Neuronal stem cell (in vitro differentiated cells): Measurements from ENCODE around the gene ATAD1.

Source experiments
- DNase-seq: peaks from one replicate; pipeline ENCODE4 v3.0.0-alpha.2; 2013; ENCODE audit warnings: low spot score
- H2AFZ ChIP-seq: one replicate; pipeline ENCODE4 v1.6.1; 2013; ENCODE audit warnings: mild to moderate bottlenecking, low read length, inconsistent platforms
- H2AK5ac ChIP-seq: 2 replicates; pipeline ENCODE4 v1.6.1; 2013; ENCODE audit warnings: low read depth, mild to moderate bottlenecking, inconsistent platforms, low read length, moderate library complexity, mixed read lengths
- H2BK120ac ChIP-seq: 2 replicates; pipeline ENCODE4 v1.6.1; 2013; ENCODE audit warnings: low read depth, mild to moderate bottlenecking, inconsistent platforms, low read length, moderate library complexity, mixed read lengths
- H2BK12ac ChIP-seq: one replicate; pipeline ENCODE4 v1.6.1; 2013; ENCODE audit warnings: low read length, inconsistent platforms
- H2BK15ac ChIP-seq: 2 replicates; pipeline ENCODE4 v1.6.1; 2013; ENCODE audit warnings: mild to moderate bottlenecking, low read length, inconsistent platforms, mixed read lengths
- H2BK5ac ChIP-seq: one replicate; pipeline ENCODE4 v1.6.1; 2013; ENCODE audit warnings: inconsistent platforms, mild to moderate bottlenecking, low read length, moderate library complexity
- H3K14ac ChIP-seq: one replicate; pipeline ENCODE4 v1.6.1; 2013; ENCODE audit warnings: low read length, inconsistent platforms
- H3K18ac ChIP-seq: 2 replicates; pipeline ENCODE4 v1.6.1; 2013; ENCODE audit warnings: low read length, inconsistent platforms
- H3K23ac ChIP-seq: 2 replicates; pipeline ENCODE4 v1.6.1; 2013; ENCODE audit warnings: low read depth, mild to moderate bottlenecking, mixed read lengths, low read length, inconsistent platforms; ENCODE audit not compliant: poor library complexity
- H3K27ac ChIP-seq: replicated peaks from 3 replicates; pipeline ENCODE4 v1.5.1; 2013; ENCODE audit warnings: low read length, inconsistent platforms
- H3K27me3 ChIP-seq, 3 experiments: 2 replicates each; pipeline ENCODE4 v1.6.1; 2013; ENCODE audit warnings: low read length in 3 of 3, mild to moderate bottlenecking in 2 of 3, inconsistent platforms in 1 of 3, low read depth in 1 of 3, mixed read lengths in 1 of 3, moderate library complexity in 1 of 3; ENCODE audit not compliant: control insufficient read depth in 3 of 3, insufficient read depth in 3 of 3
- H3K36me3 ChIP-seq, 2 donors: replicated peaks in 1 of 2; 2 replicates each; pipeline ENCODE4 v1.6.1; 2013; ENCODE audit warnings: low read length in 2 of 2; ENCODE audit not compliant: control insufficient read depth in 2 of 2, insufficient read depth in 2 of 2
- H3K4ac ChIP-seq: 2 replicates; pipeline ENCODE4 v1.6.1; 2013; ENCODE audit warnings: inconsistent platforms, mild to moderate bottlenecking, low read length, moderate library complexity
- H3K4me1 ChIP-seq, 2 donors: 1 replicate in 1 of 2; 2 replicates in 1 of 2; pipeline ENCODE4 v1.6.1; 2013; ENCODE audit warnings: low read length in 2 of 2, low read depth in 1 of 2; ENCODE audit not compliant: control insufficient read depth in 2 of 2, insufficient read depth in 1 of 2
- H3K4me2 ChIP-seq: one replicate; pipeline ENCODE4 v1.6.1; 2013; ENCODE audit warnings: mild to moderate bottlenecking, low read length, inconsistent platforms; ENCODE audit not compliant: insufficient read depth, poor library complexity, severe bottlenecking
- H3K4me3 ChIP-seq, 2 donors: 2 replicates each; pipeline ENCODE4 v1.5.1; 2013; ENCODE audit warnings: low read length in 2 of 2, mild to moderate bottlenecking in 2 of 2, inconsistent platforms in 1 of 2, moderate library complexity in 1 of 2
- H3K79me1 ChIP-seq: one replicate; pipeline ENCODE4 v1.6.1; 2013; ENCODE audit warnings: low read depth, mild to moderate bottlenecking, inconsistent platforms, low read length, moderate library complexity
- H3K9ac ChIP-seq: one replicate; pipeline ENCODE4 v1.6.1; 2013; ENCODE audit warnings: mild to moderate bottlenecking, low read depth, low read length, inconsistent platforms; ENCODE audit not compliant: poor library complexity
- H3K9me3 ChIP-seq, 2 donors: replicated peaks in 1 of 2; 2 replicates each; pipeline versions ENCODE3 to v1.6.1; 2013; ENCODE audit warnings: low read length in 2 of 2, mild to moderate bottlenecking in 2 of 2, inconsistent platforms in 1 of 2, low read depth in 1 of 2, mixed read lengths in 1 of 2, moderate library complexity in 1 of 2; ENCODE audit not compliant: control insufficient read depth in 2 of 2, insufficient read depth in 1 of 2
- H4K8ac ChIP-seq: one replicate; pipeline ENCODE4 v1.6.1; 2013; ENCODE audit warnings: low read depth, mild to moderate bottlenecking, inconsistent platforms, low read length, moderate library complexity
- H4K91ac ChIP-seq: one replicate; pipeline ENCODE4 v1.6.1; 2013; ENCODE audit warnings: low read length, low read depth, mild to moderate bottlenecking, inconsistent platforms; ENCODE audit not compliant: poor library complexity
- WGBS, 2 donors: extraction: QIAGEN DNeasy Blood & Tissue Kit; methylation state at CpG; one replicate each; pipeline ENCODE4 v1.1.7; 2013; ENCODE audit warnings: missing lambda C conversion rate in 2 of 2, mixed read lengths in 1 of 2; ENCODE audit not compliant: insufficient read length in 2 of 2, insufficient replicate concordance in 1 of 2; ENCODE audit errors: extremely low coverage in 2 of 2; 5-methylcytosine and 5-hydroxymethylcytosine counted together

Gene ATAD1

GRCh38 chr10:87715552-87716347 lies 102.3 kb downstream of the ATAD1 start:
- Histone ChIP-seq H3K14ac (no peak overlapping the region), H2BK120ac (no peak overlapping the region), H3K79me1 (no peaks in the 10 kb centered on the region), H3K9ac (no peak overlapping the region), H3K36me3 (no peaks in the 10 kb centered on the region), H2AFZ (peak overlapping the region; percentile 42), H2BK5ac (no peak overlapping the region), H3K4ac (no peak overlapping the region), H2AK5ac (no peak overlapping the region), H3K18ac (no peak overlapping the region), H3K4me2 (no peak overlapping the region), H4K8ac (no peak overlapping the region), H4K91ac (no peak overlapping the region), H3K27ac (no peak overlapping the region), H3K23ac (no peak overlapping the region), H3K4me1 (no peaks in the 10 kb centered on the region), H2BK15ac (no peak overlapping the region), H2BK12ac (no peak overlapping the region), H3K4me3 (no peak overlapping the region), H3K9me3 (no peaks in the 10 kb centered on the region), H3K27me3 (no peaks in the 10 kb centered on the region)
- no CpG with 5 or more reads among the region's 3 CpGs for WGBS, 2 donors
- DNase-seq, result no peak

- WGBS, 2 donors, result no CpG with 5 or more reads among the region's 3 CpGs
- Histone ChIP-seq H2BK5ac (no peak overlapping the region), H3K4me2 (no peak overlapping the region), H3K4me3 (no peak overlapping the region), H4K8ac (no peak overlapping the region), H3K23ac (no peak overlapping the region), H3K4ac (no peak overlapping the region), H3K79me1 (no peaks in the 10 kb centered on the region), H3K27me3 (no peaks in the 10 kb centered on the region), H4K91ac (no peak overlapping the region), H2AK5ac (no peak overlapping the region), H2BK15ac (no peak overlapping the region), H3K9me3 (no peaks in the 10 kb centered on the region), H2AFZ (peak overlapping the region; percentile 40), H3K27ac (no peak overlapping the region), H2BK120ac (no peak overlapping the region), H3K4me1 (no peaks in the 10 kb centered on the region), H3K9ac (no peak overlapping the region), H3K18ac (no peak overlapping the region), H3K36me3 (no peaks in the 10 kb centered on the region), H3K14ac (no peak overlapping the region), H2BK12ac (no peak overlapping the region)
- DNase-seq, result no peak
These were observed 104.3 kb downstream of the ATAD1 start for GRCh38 chr10:87713707-87714106.

GRCh38 chr10:87712913-87713616 lies 105.0 kb downstream of the ATAD1 start:
- Histone ChIP-seq H3K9ac (no peak overlapping the region), H3K27me3 (no peaks in the 10 kb centered on the region), H3K23ac (no peak overlapping the region), H2AK5ac (no peak overlapping the region), H2AFZ (peak overlapping the region; percentile 40), H2BK12ac (no peak overlapping the region), H3K14ac (no peak overlapping the region), H3K18ac (no peak overlapping the region), H3K4me1 (no peaks in the 10 kb centered on the region), H4K91ac (no peak overlapping the region), H2BK5ac (no peak overlapping the region), H2BK15ac (no peak overlapping the region), H3K27ac (no peak overlapping the region), H2BK120ac (no peak overlapping the region), H3K79me1 (no peaks in the 10 kb centered on the region), H3K4ac (no peak overlapping the region), H3K4me2 (no peak overlapping the region), H3K9me3 (no peaks in the 10 kb centered on the region), H4K8ac (no peak overlapping the region), H3K36me3 (no peaks in the 10 kb centered on the region), H3K4me3 (no peak overlapping the region)
- no CpG with 5 or more reads among the region's 11 CpGs for WGBS, 2 donors
- DNase-seq, result no peak

- Histone ChIP-seq H3K14ac (no peak overlapping the region), H3K27me3 (no peaks in the 10 kb centered on the region), H4K8ac (no peak overlapping the region), H3K9ac (no peak overlapping the region), H2AK5ac (no peak overlapping the region), H3K23ac (no peak overlapping the region), H3K9me3 (no peaks in the 10 kb centered on the region), H3K4me2 (no peak overlapping the region), H3K18ac (no peak overlapping the region), H2BK120ac (no peak overlapping the region), H3K27ac (no peak overlapping the region), H2AFZ (no peak overlapping the region), H2BK5ac (no peak overlapping the region), H3K36me3 (no peaks in the 10 kb centered on the region), H3K4me1 (no peaks in the 10 kb centered on the region), H3K79me1 (no peaks in the 10 kb centered on the region), H2BK15ac (no peak overlapping the region), H3K4ac (no peak overlapping the region), H4K91ac (no peak overlapping the region), H2BK12ac (no peak overlapping the region), H3K4me3 (no peak overlapping the region)
- no peak for DNase-seq
- WGBS, 2 donors, result no CpG with 5 or more reads among the region's 4 CpGs
These were observed 110.8 kb downstream of the ATAD1 start for GRCh38 chr10:87707254-87707653.
